H1 (cell line): Measurements from ENCODE around the gene PALM2AKAP2. TPM values are rescaled to one million over a fixed set of nuclear protein-coding genes. Genes with fewer than 3 reads are reported as not detected.

Experiments
- BACH1 ChIP-seq: IDR thresholded peaks from 2 replicates; pipeline ENCODE4 v1.6.1; 2012; ENCODE audit warnings: low read length, improper control_type of control experiment
- BRCA1 ChIP-seq: IDR thresholded peaks from 2 replicates; pipeline ENCODE4 v1.6.1; 2012; ENCODE audit warnings: low read depth, low read length, improper control_type of control experiment
- CTCF ChIP-seq, 3 experiments: IDR thresholded peaks; 1 replicate in 2 of 3; 2 replicates in 1 of 3; pipeline versions ENCODE4 v1.5.1 to v1.6.1; 2011; ENCODE audit warnings: low read length in 3 of 3, mild to moderate bottlenecking in 3 of 3, inconsistent platforms in 2 of 3, low read depth in 1 of 3, moderate library complexity in 1 of 3; ENCODE audit not compliant: insufficient read depth in 1 of 3; ENCODE audit errors: control extremely low read depth in 1 of 3
- MAFK ChIP-seq: IDR thresholded peaks from 2 replicates; pipeline ENCODE4 v1.6.1; 2012; ENCODE audit warnings: low read depth, mild to moderate bottlenecking, improper control_type of control experiment, low read length
- NANOG ChIP-seq: IDR thresholded peaks from 2 replicates; pipeline ENCODE4 v1.6.1; 2011; ENCODE audit warnings: low read length, low read depth, mild to moderate bottlenecking, inconsistent platforms; ENCODE audit not compliant: insufficient read depth, poor library complexity, severe bottlenecking
- TBP ChIP-seq: IDR thresholded peaks from 2 replicates; pipeline ENCODE4 v1.6.1; 2011; ENCODE audit warnings: low read depth, low read length, improper control_type of control experiment
- polyA plus RNA-seq, 7 experiments: library from polyadenylated mRNA; depleted of rRNA in 3 of 7; stranded (reverse) in 5 of 7; unstranded in 2 of 7; fragments of >200 nt in 5 of 7; fragments of 200-250 nt in 2 of 7; gene quantifications; 1 replicate in 5 of 7; 2 replicates in 1 of 7; 4 replicates in 1 of 7; pipeline versions ENCODE4 v1.2.1 to v1.2.3, GENCODE V29; 2011 to 2013; ENCODE audit warnings: missing spikeins in 2 of 7, mixed read lengths in 2 of 7
- total RNA-seq: library from RNA; stranded (reverse); fragmentation: NEBNext Ultra II Directional; extraction: Animal tissue kit (Norgen Biotek cat#: 25700); gene quantifications from 2 replicates; pipeline ENCODE4 v1.2.1, GENCODE V29; 2021

Gene PALM2AKAP2
- total and polyA plus RNA-seq, 2 of the 8 experiments (the other 6 are each of a cell fraction or from before 2014, with no cell fraction given), result 0.38 to 20.5 TPM

- TF ChIP-seq NANOG (no peak), BRCA1 (no peak), BACH1 (no peak), CTCF (IDR thresholded peaks at IDR 0.05; ENCODE audit: control extremely low read depth in 1 of 3, insufficient read depth in 1 of 3, low read depth in 1 of 3, low read length in 3 of 3) (no peak), MAFK (no peak), TBP (no peak)
These were observed 20.4 kb upstream of the PALM2AKAP2 start (continued) for GRCh38 chr9:109759589-109759988.
